Measurements from ENCODE around the gene MYOZ3. TPM values are rescaled to one million over a fixed set of nuclear protein-coding genes. Genes with fewer than 3 reads are reported as not detected.

Gene MYOZ3
- total RNA-seq, 4 donors from 2014 or later: 0.10 TPM; not detected in 3

DNA sequence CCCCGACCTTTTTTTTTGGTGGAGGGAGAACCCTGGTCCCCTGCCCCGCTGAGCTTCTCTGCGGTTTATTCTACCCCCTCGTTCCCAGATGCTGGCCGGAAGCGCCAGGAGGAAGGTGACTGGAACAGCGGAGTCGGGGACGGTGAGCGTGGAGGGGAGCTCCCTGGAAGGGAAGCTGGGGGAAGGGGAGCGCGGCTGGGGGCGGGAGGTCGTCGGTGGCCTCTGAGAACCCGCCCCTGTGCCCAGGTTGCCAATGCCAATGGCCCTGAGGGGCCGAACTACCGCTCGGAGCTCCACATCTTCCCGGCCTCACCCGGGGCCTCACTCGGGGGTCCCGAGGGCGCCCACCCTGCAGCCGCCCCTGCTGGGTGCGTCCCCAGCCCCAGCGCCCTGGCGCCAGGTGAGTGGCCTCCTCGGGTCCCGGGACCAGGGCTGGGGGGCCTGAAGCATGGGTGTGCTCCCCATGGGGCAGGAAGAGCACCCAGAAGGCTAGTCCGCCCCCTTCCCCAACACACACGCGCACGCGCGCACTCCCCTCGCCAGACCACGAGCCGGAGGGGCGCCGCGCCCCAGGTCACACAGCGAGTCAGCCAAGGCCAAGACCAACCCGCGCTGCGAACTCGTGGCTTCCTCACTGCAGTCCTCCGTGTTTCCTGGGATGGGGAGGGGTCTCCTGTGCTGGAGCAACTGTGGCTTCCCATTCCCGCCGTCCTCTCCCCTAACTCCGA is 10.6 kb downstream of the MYOZ3 start:
- 5 to 9% methylated on average over 28 to 36 of the region's 51 CpGs for WGBS, 2 donors
- intact Hi-C loops (cut with DNase I; ENCODE audit: low total_unique reads): no loop called here
- DNase-seq (ENCODE audit: low spot score in 2 of 2): peak in 1 of 2 donors; percentile 86
- TF ChIP-seq POLR2A (IDR thresholded peaks at IDR 0.05): no peak
- TF ChIP-seq, protein P1, sequence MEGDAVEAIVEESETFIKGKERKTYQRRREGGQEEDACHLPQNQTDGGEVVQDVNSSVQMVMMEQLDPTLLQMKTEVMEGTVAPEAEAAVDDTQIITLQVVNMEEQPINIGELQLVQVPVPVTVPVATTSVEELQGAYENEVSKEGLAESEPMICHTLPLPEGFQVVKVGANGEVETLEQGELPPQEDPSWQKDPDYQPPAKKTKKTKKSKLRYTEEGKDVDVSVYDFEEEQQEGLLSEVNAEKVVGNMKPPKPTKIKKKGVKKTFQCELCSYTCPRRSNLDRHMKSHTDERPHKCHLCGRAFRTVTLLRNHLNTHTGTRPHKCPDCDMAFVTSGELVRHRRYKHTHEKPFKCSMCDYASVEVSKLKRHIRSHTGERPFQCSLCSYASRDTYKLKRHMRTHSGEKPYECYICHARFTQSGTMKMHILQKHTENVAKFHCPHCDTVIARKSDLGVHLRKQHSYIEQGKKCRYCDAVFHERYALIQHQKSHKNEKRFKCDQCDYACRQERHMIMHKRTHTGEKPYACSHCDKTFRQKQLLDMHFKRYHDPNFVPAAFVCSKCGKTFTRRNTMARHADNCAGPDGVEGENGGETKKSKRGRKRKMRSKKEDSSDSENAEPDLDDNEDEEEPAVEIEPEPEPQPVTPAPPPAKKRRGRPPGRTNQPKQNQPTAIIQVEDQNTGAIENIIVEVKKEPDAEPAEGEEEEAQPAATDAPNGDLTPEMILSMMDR (IDR thresholded peaks at IDR 0.05): no peak
- peak overlapping the region; percentile 30 for H3K4me3 ChIP-seq (ENCODE audit: low read depth, poor library complexity, severe bottlenecking)

DNA sequence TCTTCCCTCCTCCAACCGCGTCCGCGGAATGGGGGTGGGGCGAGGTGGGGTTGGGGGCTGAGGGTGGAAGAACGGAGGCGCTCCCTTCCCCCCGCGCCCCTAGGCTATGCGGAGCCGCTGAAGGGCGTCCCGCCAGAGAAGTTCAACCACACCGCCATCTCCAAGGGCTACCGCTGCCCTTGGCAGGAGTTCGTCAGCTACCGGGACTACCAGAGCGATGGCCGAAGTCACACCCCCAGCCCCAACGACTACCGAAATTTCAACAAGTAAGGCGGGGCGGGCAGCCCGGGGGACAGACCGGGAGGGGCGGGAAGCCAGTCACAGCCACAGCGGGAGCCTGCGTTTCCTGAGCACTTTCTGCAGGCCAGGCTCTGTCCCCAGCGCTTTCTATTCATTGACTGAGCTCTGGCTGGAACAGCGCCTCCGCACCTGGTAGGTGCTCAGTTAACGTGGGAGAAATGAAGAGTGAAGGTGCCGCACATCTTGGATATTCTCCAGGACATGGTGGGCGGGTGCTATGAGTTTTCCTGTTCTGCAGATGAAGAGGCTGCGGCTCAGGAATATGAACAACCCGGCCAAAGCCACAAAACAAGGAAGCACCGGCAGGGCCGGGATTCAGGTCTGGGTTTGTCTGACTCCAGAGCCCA is 11.3 kb downstream of the MYOZ3 start:
- peak overlapping the region; percentile 30 for H3K4me3 ChIP-seq (ENCODE audit: low read depth, poor library complexity, severe bottlenecking)
- WGBS, 2 donors: 1% methylated on average over 32 to 34 of the region's 38 CpGs
- no peak for TF ChIP-seq POLR2A (IDR thresholded peaks at IDR 0.05)
- TF ChIP-seq, protein P1 (IDR thresholded peaks at IDR 0.05): no peak
- DNase-seq (ENCODE audit: low spot score in 2 of 2): peak; percentile 48 to 94
- intact Hi-C loops (cut with DNase I; ENCODE audit: low total_unique reads): no loop called here

DNA sequence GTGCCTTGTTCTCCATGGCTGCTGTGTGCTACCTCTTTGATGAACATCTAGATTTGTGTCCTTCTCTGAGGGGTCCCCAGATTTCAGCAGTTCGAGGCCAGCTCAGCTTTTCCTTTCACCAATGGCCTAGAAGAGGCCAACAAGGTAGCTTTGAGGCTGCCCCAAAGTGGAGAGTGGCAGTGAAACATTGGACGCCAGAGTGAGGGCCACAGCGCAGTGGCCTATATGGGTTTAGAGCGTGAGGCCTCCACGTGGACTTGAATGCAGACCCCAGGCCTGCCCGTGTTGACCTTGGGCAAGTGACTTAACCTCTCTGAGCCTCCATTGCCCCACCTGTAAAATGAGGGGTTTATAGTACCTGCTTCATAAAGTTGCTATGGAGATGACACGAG is 11.8 kb downstream of the MYOZ3 start:
- H3K4me3 ChIP-seq (ENCODE audit: low read depth, poor library complexity, severe bottlenecking): no peak overlapping the region
- 80 to 83% methylated on average over 7 of the region's 7 CpGs for WGBS, 2 donors
- intact Hi-C loops (cut with DNase I; ENCODE audit: low total_unique reads): no loop called here
- TF ChIP-seq, protein P1 (IDR thresholded peaks at IDR 0.05): no peak
- TF ChIP-seq POLR2A (IDR thresholded peaks at IDR 0.05): no peak
- peak in 1 of 2 donors; percentile 82 for DNase-seq (ENCODE audit: low spot score in 2 of 2)

DNA sequence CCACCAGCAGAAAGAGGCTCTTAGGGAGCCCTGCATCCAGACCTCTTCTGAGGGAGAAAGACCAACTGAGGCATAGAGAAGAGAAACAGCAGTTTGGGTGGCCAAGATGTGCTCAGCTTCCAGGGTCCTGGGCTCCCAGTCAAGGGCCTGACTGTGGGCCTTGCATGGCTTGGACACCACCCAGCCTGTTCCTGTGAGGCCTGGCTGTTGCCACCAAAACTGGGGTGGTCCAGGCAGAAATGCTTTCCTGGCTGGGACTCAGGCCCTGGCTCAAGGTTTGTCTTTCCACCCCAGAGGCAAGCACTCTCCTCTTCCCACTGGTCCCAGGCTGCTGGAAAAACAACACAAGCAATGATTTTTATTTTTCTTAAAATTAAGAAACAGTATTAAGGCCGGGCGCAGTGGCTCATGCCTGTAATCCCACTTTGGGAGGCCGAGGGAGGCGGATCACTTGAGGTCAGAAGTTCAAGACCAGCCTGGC is 13.3 kb downstream of the MYOZ3 start:
- TF ChIP-seq, protein P1 (IDR thresholded peaks at IDR 0.05): no peak
- TF ChIP-seq POLR2A (IDR thresholded peaks at IDR 0.05): no peak
- 55 to 85% methylated on average over 4 of the region's 4 CpGs for WGBS, 2 donors
- intact Hi-C loops (cut with DNase I; ENCODE audit: low total_unique reads): no loop called here
- DNase-seq (ENCODE audit: low spot score in 2 of 2): peak in 1 of 2 donors; percentile 83
- H3K4me3 ChIP-seq (ENCODE audit: low read depth, poor library complexity, severe bottlenecking): no peak overlapping the region

DNA sequence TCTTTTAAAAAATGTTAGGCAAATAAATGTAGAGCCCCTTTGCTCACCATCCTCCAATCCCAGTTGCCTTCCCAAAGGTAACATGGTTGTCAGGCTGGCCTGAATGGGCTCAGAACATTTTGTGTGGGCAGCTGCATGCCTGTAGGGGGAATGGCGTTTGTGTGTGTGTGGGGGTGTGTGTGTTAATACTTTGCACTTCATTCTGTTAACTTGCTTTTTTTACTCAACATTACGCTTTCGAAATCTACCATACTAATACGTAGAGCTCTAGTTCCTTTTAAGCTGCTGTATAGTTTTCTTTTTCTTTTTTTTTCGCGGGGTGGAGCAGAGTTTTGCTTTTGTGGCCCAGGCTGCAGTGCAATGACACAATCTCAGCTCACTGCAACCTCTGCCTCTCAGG is 14.0 kb downstream of the MYOZ3 start:
- no peak overlapping the region for H3K4me3 ChIP-seq (ENCODE audit: low read depth, poor library complexity, severe bottlenecking)
- WGBS, 2 donors: 82 to 87% methylated on average over 6 of the region's 6 CpGs
- TF ChIP-seq POLR2A (IDR thresholded peaks at IDR 0.05): no peak
- TF ChIP-seq, protein P1 (IDR thresholded peaks at IDR 0.05): no peak
- peak in 1 of 2 donors; percentile 21 for DNase-seq (ENCODE audit: low spot score in 2 of 2)
- intact Hi-C loops (cut with DNase I; ENCODE audit: low total_unique reads): no loop called here

All from lower leg skin (tissue), 4 donors.